ENCODE results near the gene DOCK1. TPM values are rescaled to one million over a fixed set of nuclear protein-coding genes. Genes with fewer than 3 reads are reported as not detected.

The DOCK1 gene
- total and polyA plus RNA-seq, 8 donors = 46.4 to 77.7 (median 71.3) TPM

GRCh38 chr10:127459918-127460317, 554.7 kb downstream of the DOCK1 start:
- TF ChIP-seq CTCF (IDR thresholded peaks at IDR 0.05) = no peak
- H3K4me3 ChIP-seq = no peak overlapping the region
- H3K27me3 ChIP-seq = no peaks in the 10 kb centered on the region

GRCh38 chr10:127462643-127463295, 557.5 kb downstream of the DOCK1 start:
- intact Hi-C loops (cut with DNase I) = no loop called here
- H3K9me3 ChIP-seq = peaks cover 0 to 19% of the 10 kb centered on the region in 2 donors
- no peaks in the 10 kb centered on the region for H3K27me3 ChIP-seq
- DNase-seq (no peak), ATAC-seq (no peak)
- H3K36me3 ChIP-seq = no peaks in the 10 kb centered on the region
- H3K4me1 ChIP-seq = no peaks in the 10 kb centered on the region
- TF ChIP-seq CTCF (IDR thresholded peaks at IDR 0.05) = no peak
- H3K4me3 ChIP-seq = no peak overlapping the region
- H3K27ac ChIP-seq = no peak overlapping the region

More at GRCh38 chr10:127459918-127460317, 554.7 kb downstream of the DOCK1 start:
- H3K27ac ChIP-seq = no peak overlapping the region
- ATAC-seq (no peak), DNase-seq (no peak)
- no peaks in the 10 kb centered on the region for H3K36me3 ChIP-seq
- H3K9me3 ChIP-seq = peaks cover 0 to 19% of the 10 kb centered on the region in 2 donors
- intact Hi-C loops (cut with DNase I) = no loop called here
- no peaks in the 10 kb centered on the region for H3K4me1 ChIP-seq

- Histone ChIP-seq H3K9me3 (peaks cover 0 to 19% of the 10 kb centered on the region in 2 donors), H3K27me3 (no peaks in the 10 kb centered on the region), H3K36me3 (no peaks in the 10 kb centered on the region), H3K4me1 (no peaks in the 10 kb centered on the region), H3K4me3 (no peak overlapping the region), H3K27ac (no peak overlapping the region)
- DNase-seq (no peak), ATAC-seq (no peak)
- TF ChIP-seq CTCF (IDR thresholded peaks at IDR 0.05) = no peak
- intact Hi-C loops (cut with DNase I) = no loop called here
These were observed 558.3 kb downstream of the DOCK1 start for GRCh38 chr10:127463548-127463947.

GRCh38 chr10:127464561-127464960, 559.3 kb downstream of the DOCK1 start:
- TF ChIP-seq CTCF (IDR thresholded peaks at IDR 0.05) = no peak
- DNase-seq = no peak
- H3K27me3 ChIP-seq = no peaks in the 10 kb centered on the region
- no peaks in the 10 kb centered on the region for H3K4me1 ChIP-seq
- ATAC-seq = no peak
- H3K9me3 ChIP-seq = peaks cover 0 to 10% of the 10 kb centered on the region in 2 donors
- no peak overlapping the region for H3K27ac ChIP-seq
- H3K36me3 ChIP-seq = no peaks in the 10 kb centered on the region
- no peak overlapping the region for H3K4me3 ChIP-seq
- intact Hi-C loops (cut with DNase I) = no loop called here

- no peak for TF ChIP-seq CTCF (IDR thresholded peaks at IDR 0.05)
- intact Hi-C loops (cut with DNase I) = no loop called here
- DNase-seq = no peak
- H3K4me3 ChIP-seq = no peak overlapping the region
- no peaks in the 10 kb centered on the region for H3K4me1 ChIP-seq
- no peaks in the 10 kb centered on the region for H3K9me3 ChIP-seq
- H3K27ac ChIP-seq = no peak overlapping the region
- no peaks in the 10 kb centered on the region for H3K27me3 ChIP-seq
- no peak for ATAC-seq
- no peaks in the 10 kb centered on the region for H3K36me3 ChIP-seq
These were observed 562.6 kb downstream of the DOCK1 start for GRCh38 chr10:127467811-127468210.
